Gastrocnemius medialis (tissue), 4 donors: ENCODE measurements around the gene EIF3F.

ENCODE experiments used
- CTCF ChIP-seq, 5 experiments: fragments of 450-650 bp in 3 of 5; fragments of 200-600 bp in 2 of 5; sonication (generic) in 2 of 5; IDR thresholded peaks in 4 of 5; conservative IDR thresholded peaks in 1 of 5; 1 replicate in 4 of 5; 2 replicates in 1 of 5; pipeline ENCODE4 v1.5.1; 2016 to 2019; ENCODE audit warnings: antibody characterized with exemption in 5 of 5, mild to moderate bottlenecking in 3 of 5, moderate library complexity in 3 of 5
- POLR2A ChIP-seq, 2 donors: fragments of 450-650 bp; IDR thresholded peaks; one replicate each; pipeline ENCODE4 v1.6.1; 2017; ENCODE audit warnings: antibody characterized with exemption in 2 of 2, mild to moderate bottlenecking in 2 of 2, moderate library complexity in 2 of 2

- TF ChIP-seq CTCF (IDR thresholded peaks at IDR 0.05 in 4 of 5, conservative IDR thresholded peaks at IDR 0.05 in 1 of 5) (no peak), POLR2A (IDR thresholded peaks at IDR 0.05) (no peak)
These were observed 49.1 kb downstream of the EIF3F start for GRCh38 chr11:8036002-8036802.
